HG02623 (cell line): ENCODE results near the gene SESN3.
A peak's percentile ranks its signal among the peaks of the same experiment; 100 is the strongest.
"Not testable (repeated sequence)": the region's sequence is repeated elsewhere in the genome, so short reads cannot be mapped to it uniquely, and the experiment has no call there.

Experiments used
- ATAC-seq: cut with Tn5 transposase; IDR thresholded peaks from one replicate; pipeline ENCODE4 v1.9.1; 2021; ENCODE audit warnings: moderate library complexity; ENCODE audit not compliant: unreplicated experiment

The SESN3 gene

GRCh38 chr11:95154514-95154913 lies 76.5 kb downstream of the SESN3 start:
- no peak for ATAC-seq

- no peak for ATAC-seq
These were observed 77.2 kb downstream of the SESN3 start for GRCh38 chr11:95153857-95154246.

GRCh38 chr11:95152876-95153856 lies 77.8 kb downstream of the SESN3 start:
- ATAC-seq = no peak

GRCh38 chr11:95150956-95151684 lies 79.9 kb downstream of the SESN3 start:
- ATAC-seq = peak; percentile 85

GRCh38 chr11:95149651-95150364 lies 81.2 kb downstream of the SESN3 start:
- no peak for ATAC-seq

GRCh38 chr11:95148938-95149337 lies 82.1 kb downstream of the SESN3 start:
- no peak for ATAC-seq

- no peak for ATAC-seq
These were observed 82.6 kb downstream of the SESN3 start for GRCh38 chr11:95148406-95148805.

GRCh38 chr11:95147364-95147905 lies 83.6 kb downstream of the SESN3 start:
- no peak for ATAC-seq

GRCh38 chr11:95145430-95146060 lies 85.5 kb downstream of the SESN3 start:
- no peak for ATAC-seq

GRCh38 chr11:95144313-95145235 lies 86.4 kb downstream of the SESN3 start:
- ATAC-seq = no peak

GRCh38 chr11:95143106-95143681 lies 87.8 kb downstream of the SESN3 start:
- ATAC-seq = no peak

- no peak for ATAC-seq
These were observed 88.6 kb downstream of the SESN3 start for GRCh38 chr11:95142431-95142830.

GRCh38 chr11:95140397-95141033 lies 90.5 kb downstream of the SESN3 start:
- ATAC-seq = no peak

- peak; percentile 89 for ATAC-seq
These were observed 92.6 kb downstream of the SESN3 start for GRCh38 chr11:95138448-95138847.

- no peak for ATAC-seq
These were observed 93.7 kb downstream of the SESN3 start for GRCh38 chr11:95137299-95137698.

- not testable (repeated sequence) for ATAC-seq
These were observed 94.3 kb downstream of the SESN3 start for GRCh38 chr11:95136747-95137146.

- no peak for ATAC-seq
These were observed 95.1 kb downstream of the SESN3 start for GRCh38 chr11:95135880-95136279.

GRCh38 chr11:95135155-95135554 lies 95.8 kb downstream of the SESN3 start:
- no peak for ATAC-seq

- no peak for ATAC-seq
These were observed 96.5 kb downstream of the SESN3 start for GRCh38 chr11:95134491-95134890.
